ENCODE results near the gene GNG13.
"Not testable (repeated sequence)": the region's sequence is repeated elsewhere in the genome, so short reads cannot be mapped to it uniquely, and the experiment has no call there.

Gene GNG13

GRCh38 chr16:831571-832413 lies 31.3 kb upstream of the GNG13 start:
- no peak for DNase-seq

- no peak for DNase-seq
Observed at GRCh38 chr16:830871-831570, 30.5 kb upstream of the GNG13 start.

- no peak for DNase-seq
Observed at GRCh38 chr16:830107-830870, 29.8 kb upstream of the GNG13 start.

GRCh38 chr16:828891-829290 lies 28.4 kb upstream of the GNG13 start:
- no peak for DNase-seq

GRCh38 chr16:827513-827912 lies 27.0 kb upstream of the GNG13 start:
- DNase-seq = no peak

- no peak for DNase-seq
Observed at GRCh38 chr16:825341-826061, 25.0 kb upstream of the GNG13 start.

- no peak for DNase-seq
Observed at GRCh38 chr16:824601-825000, 24.1 kb upstream of the GNG13 start.

GRCh38 chr16:824194-824593 lies 23.7 kb upstream of the GNG13 start:
- no peak for DNase-seq

DNA sequence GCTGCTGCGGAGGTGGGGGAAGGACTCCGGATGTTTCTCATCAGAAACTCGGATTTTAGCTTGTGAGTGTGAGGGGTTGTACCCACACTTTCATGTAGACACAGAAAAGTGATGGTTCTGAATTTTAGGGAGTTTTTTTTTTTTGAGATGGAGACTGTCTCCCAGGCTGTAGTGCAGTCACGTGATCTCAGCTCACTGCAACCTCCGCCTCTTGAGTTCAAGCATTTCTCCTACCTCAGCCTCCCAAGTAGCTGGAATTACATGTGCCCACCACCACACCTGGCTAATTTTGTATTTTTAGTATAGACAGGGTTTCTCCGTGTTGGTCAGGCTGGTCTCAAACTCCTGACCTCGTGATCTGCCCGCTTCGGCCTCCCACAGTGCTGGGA lies 22.4 kb upstream of the GNG13 start:
- DNase-seq = no peak

- DNase-seq = no peak
Observed at GRCh38 chr16:822174-822908, 21.8 kb upstream of the GNG13 start.

GRCh38 chr16:821751-822150 lies 21.2 kb upstream of the GNG13 start:
- no peak for DNase-seq

- DNase-seq = no peak
Observed at GRCh38 chr16:820748-821147, 20.2 kb upstream of the GNG13 start.

- not testable (repeated sequence) for DNase-seq
Observed at GRCh38 chr16:820044-820408, 19.5 kb upstream of the GNG13 start.

DNA sequence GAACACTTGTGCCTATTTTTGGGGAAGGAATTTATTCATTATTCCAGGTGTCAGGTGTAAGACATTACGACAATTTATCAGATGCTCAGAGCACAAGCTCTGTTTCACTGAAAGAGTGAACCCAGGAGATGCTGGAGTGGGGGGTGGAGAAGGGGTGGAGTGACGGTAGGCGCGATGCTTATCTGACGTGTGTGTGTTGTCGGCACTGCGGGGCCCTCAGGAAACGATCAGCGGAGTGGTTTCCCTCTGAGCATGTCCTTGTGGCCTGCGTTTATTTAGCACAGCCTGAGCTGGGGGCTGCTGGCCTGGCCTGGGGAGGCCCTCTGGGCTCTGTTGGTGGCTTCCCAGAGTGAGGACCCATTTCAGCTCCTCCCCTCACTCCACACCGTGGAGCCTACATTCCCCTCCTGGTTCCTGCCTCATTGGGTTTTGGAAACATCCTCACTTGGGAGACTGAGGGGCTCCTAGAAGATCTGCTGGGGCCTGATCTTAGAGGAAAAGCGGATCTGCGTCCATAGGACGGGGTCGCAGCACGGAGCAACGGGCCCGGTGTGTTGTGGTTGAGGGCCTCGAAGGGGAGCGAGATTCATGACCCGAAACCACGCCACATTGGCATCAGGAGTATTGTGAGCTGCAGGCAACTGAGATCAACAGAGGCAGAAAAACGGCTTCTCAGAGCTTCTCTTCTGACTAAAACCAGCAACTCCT lies 19.0 kb upstream of the GNG13 start:
- DNase-seq = peak; percentile 43

DNA sequence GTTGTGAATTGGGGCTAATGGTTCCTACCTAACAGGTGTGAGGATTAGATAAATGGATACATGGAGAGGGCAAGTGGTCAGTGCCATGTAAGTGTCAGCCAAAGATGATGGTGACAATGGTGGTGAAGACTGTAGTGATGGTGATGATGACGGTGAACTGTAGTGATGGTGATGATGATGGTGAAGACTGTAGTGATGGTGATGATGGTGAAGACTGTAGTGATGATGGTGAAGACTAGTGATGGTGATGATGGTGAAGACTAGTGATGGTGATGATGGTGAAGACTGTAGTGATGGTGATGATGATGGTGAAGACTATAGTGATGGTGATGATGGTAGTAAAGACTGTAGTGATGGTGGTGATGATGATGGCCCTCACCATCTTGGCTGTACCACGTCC lies 18.1 kb upstream of the GNG13 start:
- no peak for DNase-seq

DNA sequence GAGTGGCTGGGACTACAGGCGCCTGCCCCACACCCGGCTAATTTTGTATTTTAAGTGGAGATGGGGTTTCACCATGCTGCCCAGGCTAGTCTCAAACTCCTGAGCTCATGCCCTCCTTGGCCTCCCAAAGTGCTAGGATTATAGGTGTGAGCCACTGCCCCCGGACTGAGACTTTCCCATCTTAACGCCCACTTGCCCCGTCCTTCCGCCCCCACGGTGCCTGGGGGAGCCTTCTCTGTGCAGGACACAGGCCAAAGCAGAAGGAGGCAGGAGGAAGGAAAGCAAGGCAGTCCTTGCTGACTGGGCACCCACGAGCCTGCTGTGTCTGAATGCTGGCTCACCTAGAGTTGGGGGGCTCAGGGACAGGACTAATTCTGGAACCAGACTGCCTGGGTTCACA lies 17.6 kb upstream of the GNG13 start:
- no peak for DNase-seq

DNA sequence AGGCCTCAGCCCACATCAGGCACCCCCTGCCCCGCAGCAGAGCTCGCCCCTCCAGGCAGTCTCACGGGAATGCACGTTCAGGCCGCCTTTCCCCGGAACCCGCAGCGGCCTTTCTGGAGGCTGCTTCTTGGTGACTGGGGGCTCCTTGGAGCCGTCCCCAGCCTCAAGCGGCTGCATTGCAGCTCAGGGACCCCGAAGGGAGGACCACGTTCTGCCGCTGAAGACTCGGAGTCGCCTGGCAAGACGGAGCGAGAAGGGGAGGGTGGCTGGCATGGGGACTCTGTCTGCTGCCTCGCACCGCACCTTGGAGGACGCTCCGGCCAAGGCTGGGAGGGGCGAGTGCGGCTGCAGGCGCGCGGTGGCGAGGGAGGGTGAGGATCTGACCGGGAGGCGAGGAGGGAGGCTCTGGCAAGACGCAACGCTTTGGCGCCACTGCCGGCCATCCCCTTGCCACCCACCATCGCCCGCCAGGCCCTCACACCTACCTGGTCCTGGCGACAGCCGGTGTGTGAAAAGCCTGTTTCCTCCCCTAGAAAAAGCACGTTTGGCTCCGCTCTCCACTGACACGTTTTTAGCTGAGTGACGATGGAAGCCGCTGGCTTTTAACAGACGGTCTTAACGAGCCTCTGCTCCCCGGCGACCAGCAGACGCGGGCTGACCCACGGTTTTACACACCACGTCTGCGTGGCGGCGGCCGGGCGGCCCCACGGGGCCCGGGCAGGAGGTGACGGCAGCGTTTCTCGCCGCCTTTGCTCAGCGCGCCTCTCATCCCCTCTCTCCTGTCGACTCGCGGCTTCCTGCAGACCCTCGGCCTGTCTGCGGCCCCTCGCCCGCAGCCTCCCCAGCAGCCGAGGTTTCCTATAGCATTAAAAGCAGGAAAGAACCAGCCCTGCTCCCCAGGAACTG lies 16.7 kb upstream of the GNG13 start:
- no peak for DNase-seq

DNA sequence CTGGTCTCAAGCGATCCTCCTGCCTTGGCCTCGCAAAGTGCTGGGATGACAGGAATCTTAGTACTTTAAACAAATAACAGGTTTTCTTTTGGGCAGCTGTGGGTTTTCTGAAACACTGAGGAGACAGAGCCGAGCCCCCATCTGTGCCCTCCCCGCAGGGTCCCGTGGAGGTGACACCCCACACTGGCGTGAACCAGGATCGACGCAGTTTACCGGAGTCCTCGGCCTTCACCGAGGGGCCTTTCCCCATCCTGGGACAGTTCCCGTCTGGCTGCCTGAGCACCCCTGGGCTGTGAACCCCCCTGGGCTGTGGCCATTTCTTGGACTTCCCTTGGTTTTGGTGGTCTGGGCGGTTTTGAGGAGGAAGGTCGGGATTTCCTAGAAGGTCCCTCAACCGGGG lies 15.3 kb upstream of the GNG13 start:
- DNase-seq = no peak

DNA sequence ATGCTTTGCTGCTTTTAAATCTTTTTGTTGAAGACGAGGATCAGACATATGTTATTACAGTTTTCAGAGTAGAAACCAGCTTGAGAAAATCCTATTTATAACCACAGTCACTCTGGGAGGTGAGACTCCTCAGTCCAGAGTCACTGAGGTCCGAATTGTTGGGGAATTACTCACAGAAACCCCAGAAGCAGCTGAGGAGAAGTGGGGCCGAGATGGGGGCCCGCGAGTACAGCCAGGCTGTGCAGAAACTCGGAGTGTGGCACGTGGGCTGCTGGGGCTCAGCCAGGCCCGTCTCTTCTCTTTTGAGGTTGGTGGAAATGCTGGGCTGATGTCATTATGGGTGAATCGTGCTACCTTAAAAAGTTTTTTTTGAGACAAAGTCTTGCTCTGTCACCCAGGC lies 14.4 kb upstream of the GNG13 start:
- DNase-seq = no peak

GRCh38 chr16:813916-814412 lies 13.4 kb upstream of the GNG13 start:
- no peak for DNase-seq

Measured in CD4-positive, alpha-beta T cell treated with Interleukin-21 for 1 hour (primary cell).